SK-N-MC (cell line): ENCODE results near the gene SERPINE2.
A peak's percentile ranks its signal among the peaks of the same experiment; 100 is the strongest.

Experiments
- DNase-seq: peaks from one replicate; pipeline ENCODE4 v3.0.0-alpha.2; 2011; ENCODE audit warnings: low read depth, low spot score
- H3K27ac ChIP-seq: fragments of 200-600 bp; sonication (generic); 2 replicates; pipeline ENCODE4 v1.5.1; 2016; ENCODE audit warnings: mixed run types
- H3K36me3 ChIP-seq: fragments of 200-600 bp; sonication (generic); 2 replicates; pipeline ENCODE4 v1.6.1; 2017; ENCODE audit warnings: antibody characterized with exemption, low read length, mixed read lengths; ENCODE audit not compliant: insufficient read depth
- H3K4me3 ChIP-seq: fragments of 200-600 bp; sonication (generic); 2 replicates; pipeline ENCODE4 v1.5.1; 2016
- H3K9ac ChIP-seq: fragments of 200-600 bp; sonication (generic); 2 replicates; pipeline ENCODE4 v1.8.0; 2017; ENCODE audit warnings: mixed run types, mixed read lengths; ENCODE audit not compliant: insufficient read length
- H3K9me3 ChIP-seq: fragments of 200-600 bp; sonication (generic); 2 replicates; pipeline ENCODE4 v1.6.1; 2017; ENCODE audit warnings: low read depth, mild to moderate bottlenecking, antibody characterized with exemption, low read length, moderate library complexity, mixed read lengths
- EZH2 ChIP-seq: fragments of 200-600 bp; sonication (generic); IDR thresholded peaks from one replicate; pipeline ENCODE4 v1.6.1; 2017; ENCODE audit warnings: antibody characterized with exemption
- FOXP2 ChIP-seq: optimal IDR thresholded peaks from 2 replicates; pipeline ENCODE3; 2011; ENCODE audit warnings: mild to moderate bottlenecking, moderate library complexity; ENCODE audit not compliant: insufficient read depth; ENCODE audit errors: extremely low read length, control extremely low read depth
- POLR2AphosphoS5 ChIP-seq: IDR thresholded peaks from 2 replicates; pipeline ENCODE4 v1.6.1; 2012; ENCODE audit warnings: mild to moderate bottlenecking, low read depth, low read length, borderline replicate concordance

The SERPINE2 gene

DNA sequence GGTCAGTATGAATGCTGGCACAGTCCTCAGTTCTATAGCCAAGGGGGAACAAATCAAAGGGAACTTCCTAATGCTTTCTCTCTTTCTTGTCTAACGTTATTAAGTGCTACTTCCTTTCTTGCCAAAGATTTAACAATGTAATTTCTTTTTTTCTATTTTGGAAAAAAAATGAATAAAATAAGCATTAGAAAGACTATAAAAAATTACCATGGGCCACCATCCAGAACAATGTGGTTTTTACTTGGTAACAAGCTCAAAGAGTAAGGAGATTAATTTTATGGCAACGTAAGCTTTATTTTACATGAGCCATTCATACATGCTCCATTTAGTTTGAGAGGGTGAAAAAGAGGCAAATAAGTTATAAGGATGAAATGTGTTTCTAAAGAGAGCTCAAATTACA lies 40.1 kb downstream of the SERPINE2 start:
- Histone ChIP-seq H3K4me3 (0 out of 2 replicates have a peak overlapping the region, but pooled peaks have one; percentile 27), H3K9ac (no peak overlapping the region), H3K9me3 (no peaks in the 10 kb centered on the region), H3K36me3 (peaks cover 34% of the 10 kb centered on the region), H3K27ac (peak overlapping the region; percentile 16; the same call in 1 of the 2 replicates)
- peak; percentile 68 for DNase-seq
- TF ChIP-seq POLR2AphosphoS5 (peak; percentile 32; the same call in 1 of the 2 replicates), EZH2 (no peak), FOXP2 (no peak)

DNA sequence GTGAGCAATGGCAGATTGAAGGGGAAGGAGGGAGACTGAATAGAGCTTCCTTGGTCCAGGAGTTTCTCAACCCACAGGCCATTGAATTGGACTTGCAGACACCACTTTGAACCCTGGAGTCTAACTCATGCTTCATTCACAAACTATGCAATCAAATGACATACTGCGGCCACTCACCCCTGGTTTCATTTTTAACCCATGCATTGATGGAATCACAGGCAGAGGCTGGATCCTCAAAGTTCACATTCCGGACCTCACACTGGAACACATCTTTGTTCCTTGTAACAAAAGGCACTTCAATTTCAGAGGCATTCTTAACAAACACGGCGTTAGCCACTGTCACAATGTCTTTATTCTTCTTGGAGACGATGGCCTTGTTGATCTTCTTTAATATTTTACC lies 41.1 kb downstream of the SERPINE2 start:
- no peak for TF ChIP-seq EZH2
- no peak for TF ChIP-seq POLR2AphosphoS5
- Histone ChIP-seq H3K36me3 (peaks cover 34% of the 10 kb centered on the region), H3K4me3 (no peak overlapping the region), H3K9me3 (no peaks in the 10 kb centered on the region), H3K27ac (no peak overlapping the region), H3K9ac (no peak overlapping the region)
- DNase-seq: no peak

GRCh38 chr2:223996391-223996790 lies 42.7 kb downstream of the SERPINE2 start:
- Histone ChIP-seq H3K9ac (no peak overlapping the region), H3K4me3 (no peak overlapping the region), H3K27ac (no peak overlapping the region), H3K9me3 (no peaks in the 10 kb centered on the region), H3K36me3 (peaks cover 34% of the 10 kb centered on the region)
- TF ChIP-seq FOXP2 (no peak), EZH2 (no peak), POLR2AphosphoS5 (no peak)
- no peak for DNase-seq

GRCh38 chr2:223995569-223995968 lies 43.5 kb downstream of the SERPINE2 start:
- Histone ChIP-seq H3K27ac (peak overlapping the region; percentile 22; the same call in 1 of the 2 replicates), H3K9me3 (no peaks in the 10 kb centered on the region), H3K36me3 (peaks cover 26% of the 10 kb centered on the region), H3K9ac (no peak overlapping the region), H3K4me3 (no peak overlapping the region)
- TF ChIP-seq FOXP2: no peak
- no peak for TF ChIP-seq POLR2AphosphoS5
- no peak for TF ChIP-seq EZH2
- DNase-seq: peak; percentile 45

- no peak for TF ChIP-seq POLR2AphosphoS5
- peaks cover 26% of the 10 kb centered on the region for H3K36me3 ChIP-seq
- H3K9ac ChIP-seq: no peak overlapping the region
- no peak overlapping the region for H3K27ac ChIP-seq
- DNase-seq: no peak
- no peaks in the 10 kb centered on the region for H3K9me3 ChIP-seq
- no peak overlapping the region for H3K4me3 ChIP-seq
Measured at GRCh38 chr2:223994562-223995162, 44.4 kb downstream of the SERPINE2 start.

GRCh38 chr2:223993634-223994232 lies 45.4 kb downstream of the SERPINE2 start:
- Histone ChIP-seq H3K27ac (peak overlapping the region; percentile 20; the same call in 1 of the 2 replicates), H3K4me3 (no peak overlapping the region), H3K36me3 (peaks cover 26% of the 10 kb centered on the region), H3K9ac (no peak overlapping the region), H3K9me3 (no peaks in the 10 kb centered on the region)
- TF ChIP-seq EZH2 (no peak), FOXP2 (peak; percentile 91)
- peak; percentile 81 for DNase-seq

DNA sequence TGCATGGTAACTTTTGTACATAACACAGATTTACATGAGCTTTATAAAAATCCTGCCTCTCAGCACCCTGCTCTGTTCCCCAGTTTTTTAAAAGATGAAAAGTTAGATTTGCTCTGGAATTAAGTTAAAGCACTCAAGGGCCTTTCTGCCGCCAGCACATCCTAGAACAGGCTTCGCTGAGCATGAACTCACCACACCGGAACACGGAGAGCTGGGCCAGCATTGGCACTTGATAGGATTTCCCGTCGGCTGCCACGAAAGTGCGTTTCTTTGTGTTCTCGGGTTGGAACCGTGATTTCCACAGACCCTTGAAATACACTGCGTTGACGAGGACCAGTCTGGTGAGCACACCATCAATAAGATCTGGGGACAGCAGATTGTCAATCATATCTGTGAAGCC lies 47.5 kb downstream of the SERPINE2 start:
- DNase-seq: no peak
- TF ChIP-seq POLR2AphosphoS5 (no peak), EZH2 (no peak), FOXP2 (no peak)
- no peaks in the 10 kb centered on the region for H3K9me3 ChIP-seq
- H3K36me3 ChIP-seq: peaks cover 18% of the 10 kb centered on the region
- no peak overlapping the region for H3K27ac ChIP-seq
- H3K9ac ChIP-seq: peak overlapping the region; percentile 24
- no peak overlapping the region for H3K4me3 ChIP-seq

DNA sequence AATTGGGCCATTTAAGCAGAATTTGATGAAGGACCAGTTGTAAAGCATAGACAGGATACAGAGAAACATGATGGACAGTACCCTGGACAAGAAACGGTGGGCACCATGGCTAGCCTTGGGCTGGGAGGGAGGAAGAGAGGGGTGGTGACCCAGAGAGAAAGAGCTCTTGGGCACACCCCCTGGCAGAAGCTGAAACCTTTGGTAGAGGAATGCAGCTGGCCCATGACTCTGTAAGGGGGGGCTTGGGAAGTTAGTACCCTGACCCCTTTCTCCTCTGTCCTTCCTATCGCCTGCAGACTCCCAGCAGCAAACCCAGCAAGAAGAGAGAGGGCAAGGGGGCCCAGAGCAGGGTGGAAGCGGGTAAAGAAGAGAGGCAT lies 49.2 kb downstream of the SERPINE2 start:
- H3K4me3 ChIP-seq: no peak overlapping the region
- DNase-seq: no peak

More for the DNA sequence above, 49.2 kb downstream of the SERPINE2 start:
- no peaks in the 10 kb centered on the region for H3K9me3 ChIP-seq
- no peak for TF ChIP-seq EZH2
- no peak for TF ChIP-seq POLR2AphosphoS5
- no peak for TF ChIP-seq FOXP2
- no peak overlapping the region for H3K27ac ChIP-seq
- H3K36me3 ChIP-seq: peaks cover 3% of the 10 kb centered on the region; the same call in 1 of the 2 replicates
- no peak overlapping the region for H3K9ac ChIP-seq
